Left ventricle myocardium superior (tissue), 1 donor: ENCODE data around the gene CDK13. TPM values are rescaled to one million over a fixed set of nuclear protein-coding genes. Genes with fewer than 3 reads are reported as not detected.

Experiments used
- ATAC-seq: fragments of 200-7000 bp; cut with Tn5 transposase; one replicate; pipeline ENCODE4 v1.9.1; 2020; ENCODE audit warnings: mild to moderate bottlenecking, moderate library complexity
- DNase-seq: peaks from one replicate; pipeline ENCODE4 v3.0.0-alpha.2; 2020
- intact Hi-C: fragments of 100-400 bp; cut with micrococcal nuclease; formaldehyde crosslinking; loops from one replicate; pipeline ENCODE4 v1.11.0; 2022
- total RNA-seq: library from RNA; stranded (reverse); fragmentation: NEBNext Ultra II Directional; extraction: Animal tissue kit (Norgen Biotek cat#: 25700); gene quantifications from one replicate; pipeline ENCODE4 v1.2.1, GENCODE V29; 2021
- donor health status: DM: no; HTN: yes; CAD: no; lungs with severe emphysema.

Gene CDK13
- total RNA-seq, 1 donor from 2014 or later: 21.3 TPM

- DNase-seq: no peak
- intact Hi-C loops: no loop called here
- ATAC-seq: no peak
Measured at GRCh38 chr7:40000734-40001315, 50.8 kb downstream of the CDK13 start.

GRCh38 chr7:40001649-40002048 is 51.6 kb downstream of the CDK13 start:
- ATAC-seq (no peak), DNase-seq (no peak)
- intact Hi-C loops: no loop called here

- intact Hi-C loops: no loop called here
- ATAC-seq (no peak), DNase-seq (no peak)
Measured at GRCh38 chr7:40003597-40003996, 53.5 kb downstream of the CDK13 start.

GRCh38 chr7:40008223-40008815 is 58.3 kb downstream of the CDK13 start:
- intact Hi-C loops: no loop called here
- DNase-seq: no peak
- no peak for ATAC-seq

GRCh38 chr7:40009301-40009700 is 59.2 kb downstream of the CDK13 start:
- intact Hi-C loops: no loop called here
- no peak for ATAC-seq
- no peak for DNase-seq

- ATAC-seq: no peak
- no peak for DNase-seq
- intact Hi-C loops: no loop called here
Measured at GRCh38 chr7:40014376-40014775, 64.3 kb downstream of the CDK13 start.

- no peak for DNase-seq
- intact Hi-C loops: no loop called here
- peak; percentile 41 for ATAC-seq
Measured at GRCh38 chr7:40015790-40016296, 65.8 kb downstream of the CDK13 start.

- intact Hi-C loops: no loop called here
- ATAC-seq (no peak), DNase-seq (no peak)
Measured at GRCh38 chr7:40019558-40019957, 69.5 kb downstream of the CDK13 start.

GRCh38 chr7:40024048-40024447 is 74.0 kb downstream of the CDK13 start:
- DNase-seq: no peak
- no peak for ATAC-seq
- intact Hi-C loops: no loop called here

GRCh38 chr7:40024841-40025240 is 74.8 kb downstream of the CDK13 start:
- no peak for DNase-seq
- intact Hi-C loops: no loop called here
- no peak for ATAC-seq

- ATAC-seq (no peak), DNase-seq (no peak)
- intact Hi-C loops: no loop called here
Measured at GRCh38 chr7:40027545-40027944, 77.5 kb downstream of the CDK13 start.

- no peak for DNase-seq
- intact Hi-C loops: no loop called here
- no peak for ATAC-seq
Measured at GRCh38 chr7:40033826-40034225, 83.8 kb downstream of the CDK13 start.

GRCh38 chr7:40041456-40041855 is 91.4 kb downstream of the CDK13 start:
- intact Hi-C loops: no loop called here
- DNase-seq (no peak), ATAC-seq (no peak)

GRCh38 chr7:40043164-40043563 is 93.1 kb downstream of the CDK13 start:
- DNase-seq (no peak), ATAC-seq (no peak)
- intact Hi-C loops: no loop called here

- intact Hi-C loops: no loop called here
- no peak for DNase-seq
- no peak for ATAC-seq
Measured at GRCh38 chr7:40047661-40048060, 97.6 kb downstream of the CDK13 start.

GRCh38 chr7:40057292-40057691 is 107.2 kb downstream of the CDK13 start:
- DNase-seq (no peak), ATAC-seq (peak; percentile 92)
- intact Hi-C loops: no loop called here

- no peak for ATAC-seq
- no peak for DNase-seq
- intact Hi-C loops: no loop called here
Measured at GRCh38 chr7:40058026-40058425, 108.0 kb downstream of the CDK13 start.

GRCh38 chr7:40058636-40059035 is 108.6 kb downstream of the CDK13 start:
- DNase-seq (no peak), ATAC-seq (no peak)
- intact Hi-C loops: no loop called here

- intact Hi-C loops: no loop called here
- ATAC-seq: no peak
- no peak for DNase-seq
Measured at GRCh38 chr7:40059057-40059456, 109.0 kb downstream of the CDK13 start.

- intact Hi-C loops: no loop called here
- no peak for ATAC-seq
- DNase-seq: no peak
Measured at GRCh38 chr7:40072268-40072667, 122.2 kb downstream of the CDK13 start.

- DNase-seq (no peak), ATAC-seq (no peak)
- intact Hi-C loops: no loop called here
Measured at GRCh38 chr7:40073239-40073638, 123.2 kb downstream of the CDK13 start.
